H1 (cell line): ENCODE results near the gene PMEPA1. TPM values are rescaled to one million over a fixed set of nuclear protein-coding genes. Genes with fewer than 3 reads are reported as not detected.

Experiments
- CTCF ChIA-PET: fragments of 300-600 bp; sonication (Branson Sonifier 250); formaldehyde crosslinking; loops from one replicate; lab custom pipeline; 2021; ENCODE audit not compliant: partially characterized antibody; lab: Charles Lee
- POLR2A ChIA-PET: fragments of 300-600 bp; sonication (Branson Sonifier 250); formaldehyde crosslinking; loops from one replicate; lab custom pipeline; 2021; ENCODE audit warnings: inconsistent platforms; ENCODE audit not compliant: partially characterized antibody; lab: Charles Lee
- DNase-seq, 2 experiments: peaks; one replicate each; pipeline versions ENCODE4 v3.0.0 to v3.0.0-alpha.2; 2010 to 2022; ENCODE audit warnings: low spot score in 2 of 2, low read depth in 1 of 2, mixed read lengths in 1 of 2
- FAIRE-seq: peaks from 2 replicates; lab custom pipeline; 2011; peaks lifted over from hg19 to GRCh38; lab: Jason Lieb, UNC
- H2AFZ ChIP-seq: 2 replicates; pipeline ENCODE4 v1.8.1; 2012; ENCODE audit warnings: low read length, inconsistent platforms
- H2AK5ac ChIP-seq: 2 replicates; pipeline ENCODE4 v1.6.1; 2013; ENCODE audit warnings: low read depth, low read length
- H2BK120ac ChIP-seq: replicated peaks from 2 replicates; pipeline ENCODE3; 2013; ENCODE audit warnings: low read depth, low read length, inconsistent platforms
- H2BK12ac ChIP-seq: 2 replicates; pipeline ENCODE4 v1.6.1; 2013; ENCODE audit warnings: low read depth, low read length
- H2BK15ac ChIP-seq: 2 replicates; pipeline ENCODE4 v1.6.1; 2013; ENCODE audit warnings: low read length
- H2BK20ac ChIP-seq: 2 replicates; pipeline ENCODE4 v1.6.1; 2013; ENCODE audit warnings: low read length
- H2BK5ac ChIP-seq: 2 replicates; pipeline ENCODE4 v1.6.1; 2013; ENCODE audit warnings: low read depth, low read length
- H3K14ac ChIP-seq: 2 replicates; pipeline ENCODE4 v1.6.1; 2013; ENCODE audit warnings: inconsistent platforms; ENCODE audit not compliant: insufficient read length
- H3K18ac ChIP-seq: 2 replicates; pipeline ENCODE4 v1.6.1; 2013; ENCODE audit warnings: low read length; ENCODE audit errors: extremely low read depth
- H3K23ac ChIP-seq: 2 replicates; pipeline ENCODE4 v1.6.1; 2013; ENCODE audit warnings: inconsistent platforms; ENCODE audit not compliant: insufficient read length
- H3K23me2 ChIP-seq: 2 replicates; pipeline ENCODE4 v1.6.1; 2013; ENCODE audit warnings: low read depth, low read length
- H3K27ac ChIP-seq: 2 replicates; pipeline ENCODE4 v1.6.1; 2011; ENCODE audit warnings: low read depth, low read length, inconsistent platforms
- H3K27me3 ChIP-seq, 4 experiments: replicated peaks in 1 of 4; 1 replicate in 1 of 4; 2 replicates in 3 of 4; pipeline versions ENCODE4 v1.6.1 to v1.8.1; 2011 to 2013; ENCODE audit warnings: low read length in 3 of 4, mild to moderate bottlenecking in 3 of 4, inconsistent platforms in 2 of 4, mixed read lengths in 2 of 4, moderate library complexity in 1 of 4; ENCODE audit not compliant: control insufficient read depth in 3 of 4, insufficient read depth in 3 of 4; ENCODE audit errors: extremely low read depth in 1 of 4
- H3K36me3 ChIP-seq, 4 experiments: 2 replicates each; pipeline versions ENCODE4 v1.6.1 to v1.8.1; 2011 to 2013; ENCODE audit warnings: mild to moderate bottlenecking in 4 of 4, low read length in 3 of 4, moderate library complexity in 2 of 4, control low read depth in 1 of 4, inconsistent platforms in 1 of 4; ENCODE audit not compliant: insufficient read depth in 4 of 4, control insufficient read depth in 2 of 4
- H3K4ac ChIP-seq: replicated peaks from 2 replicates; pipeline ENCODE3; 2013; ENCODE audit warnings: low read length, low read depth, mixed read lengths, inconsistent platforms; ENCODE audit not compliant: insufficient read length
- H3K4me1 ChIP-seq, 4 experiments: replicated peaks in 1 of 4; 1 replicate in 1 of 4; 2 replicates in 3 of 4; pipeline versions ENCODE4 v1.6.1 to v1.8.1; 2011 to 2013; ENCODE audit warnings: low read length in 3 of 4, inconsistent platforms in 2 of 4, mixed read lengths in 1 of 4; ENCODE audit not compliant: insufficient read depth in 4 of 4, control insufficient read depth in 3 of 4
- H3K4me2 ChIP-seq, 2 experiments: 2 replicates each; pipeline versions ENCODE4 v1.6.1 to v1.8.1; 2011 to 2013; ENCODE audit warnings: low read depth in 2 of 2, low read length in 2 of 2, control low read depth in 1 of 2, inconsistent platforms in 1 of 2, mild to moderate bottlenecking in 1 of 2; ENCODE audit not compliant: insufficient read depth in 1 of 2
- H3K4me3 ChIP-seq, 4 experiments: fragments of 200-600, 300-600 bp in 1 of 4; sonication (generic), shearing (Covaris generic), sonication (Bioruptor Twin) in 1 of 4; 2 replicates each; pipeline versions ENCODE4 v1.5.1 to v1.8.1; 2011 to 2016; ENCODE audit warnings: low read length in 4 of 4, low read depth in 3 of 4, control low read depth in 2 of 4, inconsistent platforms in 2 of 4, mild to moderate bottlenecking in 2 of 4, mixed read lengths in 1 of 4, moderate library complexity in 1 of 4; ENCODE audit not compliant: insufficient read depth in 2 of 4; ENCODE audit errors: extremely low read depth in 1 of 4
- H3K56ac ChIP-seq: replicated peaks from 2 replicates; pipeline ENCODE3; 2013; ENCODE audit warnings: low read depth, mild to moderate bottlenecking, mixed read lengths, low read length, inconsistent platforms; ENCODE audit not compliant: insufficient read length
- H3K79me1 ChIP-seq: 2 replicates; pipeline ENCODE4 v1.6.1; 2013; ENCODE audit warnings: low read depth, low read length, control low read depth
- H3K79me2 ChIP-seq, 2 experiments: 2 replicates each; pipeline versions ENCODE4 v1.6.1 to v1.8.1; 2012 to 2013; ENCODE audit warnings: low read length in 2 of 2, mild to moderate bottlenecking in 2 of 2, inconsistent platforms in 1 of 2; ENCODE audit not compliant: insufficient read depth in 2 of 2, control insufficient read depth in 1 of 2
- H3K9ac ChIP-seq, 4 experiments: replicated peaks in 1 of 4; 1 replicate in 1 of 4; 2 replicates in 3 of 4; pipeline versions ENCODE4 v1.6.1 to v1.8.1; 2011 to 2013; ENCODE audit warnings: low read depth in 3 of 4, low read length in 3 of 4, control low read depth in 2 of 4, mild to moderate bottlenecking in 2 of 4, moderate library complexity in 2 of 4, inconsistent platforms in 1 of 4; ENCODE audit errors: extremely low read depth in 1 of 4
- H3K9me3 ChIP-seq, 2 experiments: 2 replicates each; pipeline versions ENCODE4 v1.6.1 to v1.8.1; 2012 to 2013; ENCODE audit warnings: mild to moderate bottlenecking in 2 of 2, moderate library complexity in 2 of 2, control low read depth in 1 of 2, inconsistent platforms in 1 of 2, low read depth in 1 of 2, low read length in 1 of 2, mixed read lengths in 1 of 2; ENCODE audit not compliant: insufficient read depth in 2 of 2
- H4K20me1 ChIP-seq, 2 experiments: replicated peaks in 1 of 2; 2 replicates each; pipeline versions ENCODE3 to v1.8.1; 2011 to 2013; ENCODE audit warnings: inconsistent platforms in 2 of 2, low read length in 2 of 2, mild to moderate bottlenecking in 1 of 2; ENCODE audit not compliant: insufficient read depth in 2 of 2, control insufficient read depth in 1 of 2
- H4K5ac ChIP-seq: 2 replicates; pipeline ENCODE4 v1.6.1; 2013; ENCODE audit warnings: low read length, low read depth, mixed read lengths, inconsistent platforms; ENCODE audit not compliant: insufficient read length
- H4K8ac ChIP-seq: 2 replicates; pipeline ENCODE4 v1.8.0; 2013; ENCODE audit warnings: mild to moderate bottlenecking, moderate library complexity, low read length, inconsistent platforms; ENCODE audit not compliant: insufficient read depth; ENCODE audit errors: extremely low read depth
- H4K91ac ChIP-seq: replicated peaks from 2 replicates; pipeline ENCODE3; 2013; ENCODE audit warnings: low read length, mixed read lengths, inconsistent platforms; ENCODE audit not compliant: insufficient read length
- CREB1 ChIP-seq: IDR thresholded peaks from 2 replicates; pipeline ENCODE4 v1.6.1; 2012; ENCODE audit warnings: inconsistent platforms
- JUN ChIP-seq: IDR thresholded peaks from 2 replicates; pipeline ENCODE4 v1.6.1; 2011; ENCODE audit warnings: low read depth, mild to moderate bottlenecking, improper control_type of control experiment, low read length
- KDM1A ChIP-seq: fragments of 200-600, 300-600 bp; sonication (generic); IDR thresholded peaks from 2 replicates; pipeline ENCODE4 v1.7.1; 2016; ENCODE audit warnings: mild to moderate bottlenecking, low read length, borderline replicate concordance
- KDM4A ChIP-seq: IDR thresholded peaks from one replicate; pipeline ENCODE4 v1.7.1; 2012; ENCODE audit warnings: low read depth, mild to moderate bottlenecking, moderate library complexity, low read length, inconsistent platforms; ENCODE audit not compliant: severe bottlenecking
- TCF12 ChIP-seq: IDR thresholded peaks from 2 replicates; pipeline ENCODE4 v1.6.1; 2011; ENCODE audit warnings: low read depth, mild to moderate bottlenecking, low read length
- WGBS, 2 experiments: shearing (Covaris generic) in 1 of 2; methylation state at CpG; one replicate each; pipeline versions ENCODE4 v1.1.6 to v1.1.7; 2013 to 2015; ENCODE audit warnings: low lambda C conversion rate in 2 of 2, mixed read lengths in 2 of 2, inconsistent platforms in 1 of 2, low coverage in 1 of 2, missing lambda C conversion rate in 1 of 2; ENCODE audit not compliant: insufficient replicate concordance in 2 of 2, insufficient coverage in 1 of 2, insufficient read length in 1 of 2; ENCODE audit errors: extremely low coverage in 1 of 2, missing lambda C conversion rate in 1 of 2; 5-methylcytosine and 5-hydroxymethylcytosine counted together
- polyA plus RNA-seq, 7 experiments: library from polyadenylated mRNA; depleted of rRNA in 3 of 7; stranded (reverse) in 5 of 7; unstranded in 2 of 7; fragments of >200 nt in 5 of 7; fragments of 200-250 nt in 2 of 7; gene quantifications; 1 replicate in 5 of 7; 2 replicates in 1 of 7; 4 replicates in 1 of 7; pipeline versions ENCODE4 v1.2.1 to v1.2.3, GENCODE V29; 2011 to 2013; ENCODE audit warnings: missing spikeins in 2 of 7, mixed read lengths in 2 of 7
- total RNA-seq: library from RNA; stranded (reverse); fragmentation: NEBNext Ultra II Directional; extraction: Animal tissue kit (Norgen Biotek cat#: 25700); gene quantifications from 2 replicates; pipeline ENCODE4 v1.2.1, GENCODE V29; 2021

PMEPA1 gene
- total and polyA plus RNA-seq, 2 of the 8 experiments (the other 6 are each of a cell fraction or from before 2014, with no cell fraction given), result 12.7 to 20.5 TPM

- Histone ChIP-seq H2BK120ac (no peak overlapping the region), H2AFZ (no peak overlapping the region), H3K27me3 (peaks cover 0 to 16% (median 9%) of the 10 kb centered on the region in 4 experiments; a peak in 4 of 7 replicates), H2AK5ac (no peak overlapping the region), H4K20me1 (peaks cover 4 to 5% of the 10 kb centered on the region in 2 experiments), H3K4me3 (no peak overlapping the region), H3K36me3 (no peaks in the 10 kb centered on the region), H4K91ac (no peak overlapping the region), H2BK20ac (no peak overlapping the region), H3K79me2 (peaks cover 2 to 5% of the 10 kb centered on the region in 2 experiments), H3K27ac (no peak overlapping the region), H3K56ac (no peak overlapping the region), H3K9ac (no peak overlapping the region), H3K23ac (no peak overlapping the region), H3K4me2 (no peak overlapping the region), H3K18ac (no peak overlapping the region), H3K14ac (no peak overlapping the region), H3K4me1 (peaks cover 0 to 8% (median 6%) of the 10 kb centered on the region in 4 experiments; a peak in 5 of 7 replicates), H3K4ac (no peak overlapping the region), H3K23me2 (peaks cover 5% of the 10 kb centered on the region), H4K8ac (no peak overlapping the region), H4K5ac (no peak overlapping the region), H3K9me3 (no peaks in the 10 kb centered on the region), H2BK12ac (no peak overlapping the region), H2BK15ac (no peak overlapping the region), H2BK5ac (no peak overlapping the region), H3K79me1 (no peaks in the 10 kb centered on the region)
- no peak for DNase-seq
- ChIA-PET CTCF (interaction anchor here (0.9 to 2.2 kb wide), 2 partner anchors 11 to 339 kb away, joined by 3 to 6 read pairs; no protein-coding TSS in a partner anchor), POLR2A (interaction anchor here (0.7 kb wide), 1 partner anchor 47 kb away, joined by 6 read pairs; no protein-coding TSS in a partner anchor)
- WGBS, 2 experiments, result 92% methylated on average over 10 of the region's 10 CpGs; no CpG with 5 or more reads in 1 of the 2 experiments
- FAIRE-seq, result no peak
- TF ChIP-seq CREB1 (no peak), KDM4A (no peak), TCF12 (no peak), KDM1A (no peak), JUN (no peak)
Observed at GRCh38 chr20:57713505-57713903, 3.7 kb upstream of the PMEPA1 start.
